HG03342 (cell line): Measurements from ENCODE around the gene PRPF31.
A peak's percentile ranks its signal among the peaks of the same experiment; 100 is the strongest.

Experiments
- ATAC-seq: cut with Tn5 transposase; IDR thresholded peaks from one replicate; pipeline ENCODE4 v1.9.1; 2021; ENCODE audit warnings: mild to moderate bottlenecking, moderate library complexity; ENCODE audit not compliant: unreplicated experiment

The PRPF31 gene

GRCh38 chr19:54138489-54139256 lies 23.1 kb downstream of the PRPF31 start:
- no peak for ATAC-seq

- no peak for ATAC-seq
Measured at GRCh38 chr19:54141356-54141755, 25.8 kb downstream of the PRPF31 start.

GRCh38 chr19:54142166-54142780 lies 26.7 kb downstream of the PRPF31 start:
- ATAC-seq, result no peak

- ATAC-seq, result no peak
Measured at GRCh38 chr19:54145541-54146158, 30.1 kb downstream of the PRPF31 start.

GRCh38 chr19:54147676-54148075 lies 32.1 kb downstream of the PRPF31 start:
- no peak for ATAC-seq

- ATAC-seq, result no peak
Measured at GRCh38 chr19:54148158-54148557, 32.6 kb downstream of the PRPF31 start.

- ATAC-seq, result no peak
Measured at GRCh38 chr19:54149021-54149812, 33.7 kb downstream of the PRPF31 start.

GRCh38 chr19:54151362-54152035 lies 35.9 kb downstream of the PRPF31 start:
- ATAC-seq, result no peak

- ATAC-seq, result no peak
Measured at GRCh38 chr19:54152267-54152666, 36.7 kb downstream of the PRPF31 start.

GRCh38 chr19:54152878-54153524 lies 37.4 kb downstream of the PRPF31 start:
- ATAC-seq, result no peak

GRCh38 chr19:54153731-54154326 lies 38.3 kb downstream of the PRPF31 start:
- ATAC-seq, result no peak

- ATAC-seq, result no peak
Measured at GRCh38 chr19:54154603-54155345, 39.2 kb downstream of the PRPF31 start.

- ATAC-seq, result no peak
Measured at GRCh38 chr19:54155694-54156093, 40.1 kb downstream of the PRPF31 start.

GRCh38 chr19:54156490-54156889 lies 40.9 kb downstream of the PRPF31 start:
- no peak for ATAC-seq

GRCh38 chr19:54156953-54157352 lies 41.4 kb downstream of the PRPF31 start:
- no peak for ATAC-seq

GRCh38 chr19:54158812-54159351 lies 43.3 kb downstream of the PRPF31 start:
- no peak for ATAC-seq

- peak; percentile 89 for ATAC-seq
Measured at GRCh38 chr19:54159352-54160181, 44.0 kb downstream of the PRPF31 start, which contains the start of gene LENG1. Gene LENG1 (minus strand): TSS chr19:54159721. CDS start chr19:54159695, 26 bp downstream.
